Ishikawa (cell line): ENCODE data around the gene CUEDC2.

ENCODE experiments used
- CEBPB ChIP-seq: IDR thresholded peaks from 2 replicates; pipeline ENCODE4 v1.6.1; 2012
- CREB1 ChIP-seq: IDR thresholded peaks from 2 replicates; pipeline ENCODE4 v1.6.1; 2012; ENCODE audit warnings: low read depth
- EP300 ChIP-seq: IDR thresholded peaks from 2 replicates; pipeline ENCODE4 v1.6.1; 2012; ENCODE audit warnings: borderline replicate concordance
- RAD21 ChIP-seq: IDR thresholded peaks from 2 replicates; pipeline ENCODE4 v1.6.1; 2012; ENCODE audit warnings: low read depth
- TAF1 ChIP-seq: IDR thresholded peaks from 2 replicates; pipeline ENCODE4 v1.6.1; 2012; ENCODE audit warnings: low read depth, mild to moderate bottlenecking
- TCF12 ChIP-seq: IDR thresholded peaks from 2 replicates; pipeline ENCODE4 v1.6.1; 2012; ENCODE audit warnings: low read depth
- ZBTB7A ChIP-seq: IDR thresholded peaks from 2 replicates; pipeline ENCODE4 v1.6.1; 2012; ENCODE audit warnings: low read depth
- TF ChIP-seq, protein P1 (sequence below): IDR thresholded peaks from 2 replicates; pipeline ENCODE4 v1.6.1; 2012; ENCODE audit warnings: low read depth, mild to moderate bottlenecking

DNA sequence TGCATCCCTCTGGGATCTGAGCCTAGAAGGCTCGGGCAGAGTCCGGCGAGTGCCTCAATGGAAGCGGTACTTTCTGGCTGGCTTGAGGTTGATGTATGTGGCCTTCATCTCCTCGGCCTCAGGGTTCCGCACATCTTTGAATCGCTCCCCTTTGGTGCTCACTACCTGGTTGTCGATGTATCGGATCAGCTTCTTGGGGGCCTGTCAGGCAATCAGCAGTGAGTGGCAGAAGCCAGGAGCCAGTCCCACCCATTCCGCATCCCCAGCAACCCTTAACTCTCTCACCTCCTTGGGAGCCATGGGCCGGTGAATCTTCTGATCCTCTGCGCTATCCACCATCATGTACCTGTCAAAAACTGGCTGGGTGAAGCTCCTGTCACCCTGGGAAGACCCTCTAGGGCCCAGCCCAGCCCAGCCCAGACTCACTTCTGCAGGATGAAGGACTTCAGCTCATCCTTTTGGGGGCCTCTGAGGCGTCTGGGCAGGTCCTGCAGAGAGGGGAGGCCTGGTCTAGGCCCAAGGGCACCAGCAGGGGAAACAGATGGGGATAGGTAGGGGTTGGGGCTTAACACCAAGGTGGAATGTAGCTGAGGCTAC, 8.9 kb downstream of the CUEDC2 start:
- TF ChIP-seq TAF1 = no peak
- TF ChIP-seq TCF12 = no peak
- no peak for TF ChIP-seq CEBPB
- TF ChIP-seq, protein P1, sequence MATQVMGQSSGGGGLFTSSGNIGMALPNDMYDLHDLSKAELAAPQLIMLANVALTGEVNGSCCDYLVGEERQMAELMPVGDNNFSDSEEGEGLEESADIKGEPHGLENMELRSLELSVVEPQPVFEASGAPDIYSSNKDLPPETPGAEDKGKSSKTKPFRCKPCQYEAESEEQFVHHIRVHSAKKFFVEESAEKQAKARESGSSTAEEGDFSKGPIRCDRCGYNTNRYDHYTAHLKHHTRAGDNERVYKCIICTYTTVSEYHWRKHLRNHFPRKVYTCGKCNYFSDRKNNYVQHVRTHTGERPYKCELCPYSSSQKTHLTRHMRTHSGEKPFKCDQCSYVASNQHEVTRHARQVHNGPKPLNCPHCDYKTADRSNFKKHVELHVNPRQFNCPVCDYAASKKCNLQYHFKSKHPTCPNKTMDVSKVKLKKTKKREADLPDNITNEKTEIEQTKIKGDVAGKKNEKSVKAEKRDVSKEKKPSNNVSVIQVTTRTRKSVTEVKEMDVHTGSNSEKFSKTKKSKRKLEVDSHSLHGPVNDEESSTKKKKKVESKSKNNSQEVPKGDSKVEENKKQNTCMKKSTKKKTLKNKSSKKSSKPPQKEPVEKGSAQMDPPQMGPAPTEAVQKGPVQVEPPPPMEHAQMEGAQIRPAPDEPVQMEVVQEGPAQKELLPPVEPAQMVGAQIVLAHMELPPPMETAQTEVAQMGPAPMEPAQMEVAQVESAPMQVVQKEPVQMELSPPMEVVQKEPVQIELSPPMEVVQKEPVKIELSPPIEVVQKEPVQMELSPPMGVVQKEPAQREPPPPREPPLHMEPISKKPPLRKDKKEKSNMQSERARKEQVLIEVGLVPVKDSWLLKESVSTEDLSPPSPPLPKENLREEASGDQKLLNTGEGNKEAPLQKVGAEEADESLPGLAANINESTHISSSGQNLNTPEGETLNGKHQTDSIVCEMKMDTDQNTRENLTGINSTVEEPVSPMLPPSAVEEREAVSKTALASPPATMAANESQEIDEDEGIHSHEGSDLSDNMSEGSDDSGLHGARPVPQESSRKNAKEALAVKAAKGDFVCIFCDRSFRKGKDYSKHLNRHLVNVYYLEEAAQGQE = no peak
- TF ChIP-seq EP300 = no peak
- no peak for TF ChIP-seq ZBTB7A
- no peak for TF ChIP-seq CREB1
- no peak for TF ChIP-seq RAD21
